Endothelial cell of umbilical vein (primary cell): ENCODE measurements around the gene MTMR3.

ENCODE experiments used
- EZH2 ChIP-seq: IDR thresholded peaks from 2 replicates; pipeline ENCODE4 v1.6.1; 2012; ENCODE audit warnings: borderline replicate concordance, low read depth, mild to moderate bottlenecking, moderate library complexity, low read length, inconsistent platforms; ENCODE audit not compliant: severe bottlenecking
- FOS ChIP-seq: IDR thresholded peaks from 2 replicates; pipeline ENCODE4 v1.6.1; 2011; ENCODE audit warnings: mild to moderate bottlenecking, low read length, moderate library complexity, borderline replicate concordance; ENCODE audit not compliant: insufficient read depth
- JUN ChIP-seq: IDR thresholded peaks from 2 replicates; pipeline ENCODE4 v1.6.1; 2011; ENCODE audit warnings: borderline replicate concordance, low read depth; ENCODE audit not compliant: insufficient read length, insufficient read depth
- MYC ChIP-seq: IDR thresholded peaks from one replicate; pipeline ENCODE4 v1.6.1; 2011; ENCODE audit warnings: mild to moderate bottlenecking, low read depth, low read length
- POLR2A ChIP-seq: IDR thresholded peaks from 2 replicates; pipeline ENCODE4 v1.6.1; 2012; ENCODE audit warnings: low read depth, mild to moderate bottlenecking, control low read depth, low read length
- POLR2AphosphoS5 ChIP-seq: IDR thresholded peaks from 2 replicates; pipeline ENCODE4 v1.6.1; 2012; ENCODE audit warnings: low read depth, mild to moderate bottlenecking, control low read depth, low read length, moderate library complexity; ENCODE audit not compliant: insufficient read depth
- TF ChIP-seq, protein P1 (sequence below), 2 donors: IDR thresholded peaks; 1 replicate in 1 of 2; 2 replicates in 1 of 2; pipeline ENCODE4 v1.5.1; 2011; ENCODE audit warnings: low read length in 2 of 2, mild to moderate bottlenecking in 2 of 2, moderate library complexity in 2 of 2, control low read depth in 1 of 2, inconsistent platforms in 1 of 2, low read depth in 1 of 2; ENCODE audit not compliant: insufficient read depth in 1 of 2; ENCODE audit errors: extremely low read depth in 1 of 2

DNA sequence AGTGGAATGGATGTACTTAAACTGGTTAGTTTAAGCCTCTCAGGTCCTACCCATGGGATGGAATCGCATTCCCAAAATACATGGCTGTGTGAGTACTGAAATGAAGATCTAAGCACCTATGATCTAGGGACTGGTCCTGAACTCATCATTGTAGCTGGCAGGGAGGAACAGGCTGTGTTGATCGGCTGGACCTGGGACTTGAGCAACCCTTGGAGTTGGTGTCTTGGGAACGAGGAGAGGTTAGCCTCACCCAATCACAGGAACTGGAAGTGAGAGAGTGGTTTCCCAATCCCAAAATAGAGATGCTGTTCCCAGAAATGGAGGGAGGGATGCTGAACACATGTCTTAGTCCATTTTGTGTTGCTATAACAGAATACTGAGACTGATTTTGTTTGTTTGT lies 28.5 kb upstream of the MTMR3 start:
- TF ChIP-seq EZH2 = no peak
- TF ChIP-seq POLR2AphosphoS5 = no peak
- TF ChIP-seq, protein P1, sequence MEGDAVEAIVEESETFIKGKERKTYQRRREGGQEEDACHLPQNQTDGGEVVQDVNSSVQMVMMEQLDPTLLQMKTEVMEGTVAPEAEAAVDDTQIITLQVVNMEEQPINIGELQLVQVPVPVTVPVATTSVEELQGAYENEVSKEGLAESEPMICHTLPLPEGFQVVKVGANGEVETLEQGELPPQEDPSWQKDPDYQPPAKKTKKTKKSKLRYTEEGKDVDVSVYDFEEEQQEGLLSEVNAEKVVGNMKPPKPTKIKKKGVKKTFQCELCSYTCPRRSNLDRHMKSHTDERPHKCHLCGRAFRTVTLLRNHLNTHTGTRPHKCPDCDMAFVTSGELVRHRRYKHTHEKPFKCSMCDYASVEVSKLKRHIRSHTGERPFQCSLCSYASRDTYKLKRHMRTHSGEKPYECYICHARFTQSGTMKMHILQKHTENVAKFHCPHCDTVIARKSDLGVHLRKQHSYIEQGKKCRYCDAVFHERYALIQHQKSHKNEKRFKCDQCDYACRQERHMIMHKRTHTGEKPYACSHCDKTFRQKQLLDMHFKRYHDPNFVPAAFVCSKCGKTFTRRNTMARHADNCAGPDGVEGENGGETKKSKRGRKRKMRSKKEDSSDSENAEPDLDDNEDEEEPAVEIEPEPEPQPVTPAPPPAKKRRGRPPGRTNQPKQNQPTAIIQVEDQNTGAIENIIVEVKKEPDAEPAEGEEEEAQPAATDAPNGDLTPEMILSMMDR (IDR thresholded peaks at IDR 0.05; ENCODE audit: extremely low read depth in 1 of 2, insufficient read depth in 1 of 2, low read depth in 1 of 2, low read length in 2 of 2) = no peak
- no peak for TF ChIP-seq POLR2A
- no peak for TF ChIP-seq MYC
- TF ChIP-seq FOS = no peak
- TF ChIP-seq JUN = no peak
